Measurements from ENCODE around the gene ZBTB37.
A peak's percentile ranks its signal among the peaks of the same experiment; 100 is the strongest.

The ZBTB37 gene

DNA sequence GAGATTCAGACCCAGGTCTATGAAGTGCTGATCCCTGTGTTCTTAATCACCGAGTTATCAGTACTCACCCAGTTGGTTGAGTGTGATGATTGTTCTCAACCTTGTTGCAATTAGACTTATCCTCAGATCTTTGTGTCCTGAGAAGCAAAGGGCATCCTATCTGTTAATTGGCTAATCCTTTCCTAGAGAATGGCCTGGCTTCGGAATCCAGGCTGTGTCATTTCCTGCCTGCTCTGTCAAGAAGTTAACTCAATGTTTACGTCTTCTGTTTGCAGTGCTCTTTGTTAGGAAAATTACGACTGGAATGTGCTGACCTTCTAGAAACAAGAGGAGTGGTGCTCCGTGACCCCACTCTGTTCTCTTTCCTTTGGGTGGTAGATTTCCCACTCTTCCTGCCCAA is 15.1 kb upstream of the ZBTB37 start:
- Histone ChIP-seq H3K14ac (ENCODE audit: low read length) (no peak overlapping the region), H2AFZ (ENCODE audit: low read length) (no peak overlapping the region), H3K79me1 (ENCODE audit: low read depth, low read length) (no peaks in the 10 kb centered on the region), H3K4me2 (ENCODE audit: insufficient read depth, low read length, poor library complexity, severe bottlenecking) (no peak overlapping the region), H2BK15ac (ENCODE audit: low read length) (no peak overlapping the region), H3K9ac (ENCODE audit: low read depth, low read length, poor library complexity) (no peak overlapping the region), H4K91ac (ENCODE audit: low read depth, low read length, poor library complexity) (no peak overlapping the region), H3K4me1 (ENCODE audit: control insufficient read depth in 2 of 2, insufficient read depth in 1 of 2, low read depth in 1 of 2, low read length in 2 of 2) (peaks cover 0 to 8% of the 10 kb centered on the region in 2 donors), H3K4me3 (ENCODE audit: low read length in 2 of 2) (no peak overlapping the region), H3K4ac (ENCODE audit: low read length) (no peak overlapping the region), H3K27me3 (ENCODE audit: control insufficient read depth in 3 of 3, insufficient read depth in 3 of 3, low read depth in 1 of 3, low read length in 3 of 3) (no peaks in the 10 kb centered on the region), H2AK5ac (ENCODE audit: low read depth, low read length) (no peak overlapping the region), H4K8ac (ENCODE audit: low read depth, low read length) (no peak overlapping the region), H3K23ac (ENCODE audit: low read depth, low read length, poor library complexity) (no peak overlapping the region), H3K36me3 (replicated peaks in 1 of 2; ENCODE audit: control insufficient read depth in 2 of 2, insufficient read depth in 2 of 2, low read length in 2 of 2) (peaks cover 9 to 87% of the 10 kb centered on the region in 2 donors), H3K9me3 (replicated peaks in 1 of 2; ENCODE audit: control insufficient read depth in 2 of 2, insufficient read depth in 1 of 2, low read depth in 1 of 2, low read length in 2 of 2) (no peaks in the 10 kb centered on the region), H2BK12ac (ENCODE audit: low read length) (no peak overlapping the region), H3K27ac (replicated peaks; ENCODE audit: low read length) (no peak overlapping the region), H3K18ac (ENCODE audit: low read length) (no peak overlapping the region), H2BK5ac (ENCODE audit: low read length) (no peak overlapping the region), H2BK120ac (ENCODE audit: low read depth, low read length) (no peak overlapping the region)
- peak; percentile 48 for DNase-seq (ENCODE audit: low spot score)
- no CpG with 5 or more reads among the region's 5 CpGs for WGBS, 2 donors (ENCODE audit: extremely low coverage in 2 of 2, insufficient read length in 2 of 2, insufficient replicate concordance in 1 of 2)

DNA sequence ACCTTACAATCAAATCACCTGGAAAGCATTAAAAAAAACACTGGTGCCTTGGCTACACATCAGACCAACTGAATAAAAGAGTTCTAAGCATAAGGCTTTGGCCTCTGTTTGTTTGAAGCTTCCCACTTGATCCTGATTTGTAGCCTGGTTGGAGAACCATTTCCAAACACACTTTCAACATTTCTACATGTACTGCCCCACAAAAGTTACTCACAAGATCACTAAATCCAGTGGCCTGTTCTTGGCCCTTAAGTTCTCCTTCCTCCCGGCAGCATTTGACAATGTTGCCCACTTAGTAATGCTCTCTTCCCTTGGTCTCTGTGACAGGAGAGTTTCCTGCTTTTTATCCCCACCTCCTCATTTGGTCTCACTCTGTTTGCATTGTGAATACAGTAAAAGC is 12.2 kb upstream of the ZBTB37 start:
- no peak overlapping the region for H3K27ac ChIP-seq (replicated peaks; ENCODE audit: low read length)
- H3K79me1 ChIP-seq (ENCODE audit: low read depth, low read length), result no peaks in the 10 kb centered on the region
- H3K23ac ChIP-seq (ENCODE audit: low read depth, low read length, poor library complexity), result no peak overlapping the region
- DNase-seq (ENCODE audit: low spot score), result no peak
- no peak overlapping the region for H2BK120ac ChIP-seq (ENCODE audit: low read depth, low read length)
- H3K18ac ChIP-seq (ENCODE audit: low read length), result no peak overlapping the region
- no peak overlapping the region for H3K4me2 ChIP-seq (ENCODE audit: insufficient read depth, low read length, poor library complexity, severe bottlenecking)
- H3K4me1 ChIP-seq (ENCODE audit: control insufficient read depth in 2 of 2, insufficient read depth in 1 of 2, low read depth in 1 of 2, low read length in 2 of 2), result peaks cover 0 to 8% of the 10 kb centered on the region in 2 donors
- no peak overlapping the region for H2BK12ac ChIP-seq (ENCODE audit: low read length)
- no peak overlapping the region for H2AK5ac ChIP-seq (ENCODE audit: low read depth, low read length)
- H3K36me3 ChIP-seq (replicated peaks in 1 of 2; ENCODE audit: control insufficient read depth in 2 of 2, insufficient read depth in 2 of 2, low read length in 2 of 2), result peaks cover 9 to 96% of the 10 kb centered on the region in 2 donors
- no peaks in the 10 kb centered on the region for H3K27me3 ChIP-seq (ENCODE audit: control insufficient read depth in 3 of 3, insufficient read depth in 3 of 3, low read depth in 1 of 3, low read length in 3 of 3)
- H2AFZ ChIP-seq (ENCODE audit: low read length), result no peak overlapping the region
- H3K4me3 ChIP-seq (ENCODE audit: low read length in 2 of 2), result no peak overlapping the region
- H2BK15ac ChIP-seq (ENCODE audit: low read length), result no peak overlapping the region
- H4K91ac ChIP-seq (ENCODE audit: low read depth, low read length, poor library complexity), result no peak overlapping the region
- no peak overlapping the region for H3K9ac ChIP-seq (ENCODE audit: low read depth, low read length, poor library complexity)
- no peak overlapping the region for H4K8ac ChIP-seq (ENCODE audit: low read depth, low read length)
- H3K4ac ChIP-seq (ENCODE audit: low read length), result no peak overlapping the region
- WGBS, 2 donors (ENCODE audit: extremely low coverage in 2 of 2, insufficient read length in 2 of 2, insufficient replicate concordance in 1 of 2), result no CpG with 5 or more reads among the region's 1 CpG
- no peak overlapping the region for H3K14ac ChIP-seq (ENCODE audit: low read length)
- H3K9me3 ChIP-seq (replicated peaks in 1 of 2; ENCODE audit: control insufficient read depth in 2 of 2, insufficient read depth in 1 of 2, low read depth in 1 of 2, low read length in 2 of 2), result no peaks in the 10 kb centered on the region
- H2BK5ac ChIP-seq (ENCODE audit: low read length), result no peak overlapping the region

GRCh38 chr1:173856903-173857302 is 11.3 kb upstream of the ZBTB37 start:
- H2BK15ac ChIP-seq (ENCODE audit: low read length), result no peak overlapping the region
- H3K79me1 ChIP-seq (ENCODE audit: low read depth, low read length), result no peaks in the 10 kb centered on the region
- no peak overlapping the region for H3K23ac ChIP-seq (ENCODE audit: low read depth, low read length, poor library complexity)
- H3K4me1 ChIP-seq (ENCODE audit: control insufficient read depth in 2 of 2, insufficient read depth in 1 of 2, low read depth in 1 of 2, low read length in 2 of 2), result peaks cover 0 to 8% of the 10 kb centered on the region in 2 donors
- H4K91ac ChIP-seq (ENCODE audit: low read depth, low read length, poor library complexity), result no peak overlapping the region
- H3K18ac ChIP-seq (ENCODE audit: low read length), result no peak overlapping the region
- H3K27me3 ChIP-seq (ENCODE audit: control insufficient read depth in 3 of 3, insufficient read depth in 3 of 3, low read depth in 1 of 3, low read length in 3 of 3), result no peaks in the 10 kb centered on the region
- no peaks in the 10 kb centered on the region for H3K9me3 ChIP-seq (replicated peaks in 1 of 2; ENCODE audit: control insufficient read depth in 2 of 2, insufficient read depth in 1 of 2, low read depth in 1 of 2, low read length in 2 of 2)
- no peak overlapping the region for H2AFZ ChIP-seq (ENCODE audit: low read length)
- no peak overlapping the region for H3K4me3 ChIP-seq (ENCODE audit: low read length in 2 of 2)
- H2BK120ac ChIP-seq (ENCODE audit: low read depth, low read length), result no peak overlapping the region
- H3K4ac ChIP-seq (ENCODE audit: low read length), result no peak overlapping the region
- H2AK5ac ChIP-seq (ENCODE audit: low read depth, low read length), result no peak overlapping the region
- peaks cover 10 to 92% of the 10 kb centered on the region in 2 donors for H3K36me3 ChIP-seq (replicated peaks in 1 of 2; ENCODE audit: control insufficient read depth in 2 of 2, insufficient read depth in 2 of 2, low read length in 2 of 2)
- no CpG with 5 or more reads among the region's 2 CpGs for WGBS, 2 donors (ENCODE audit: extremely low coverage in 2 of 2, insufficient read length in 2 of 2, insufficient replicate concordance in 1 of 2)
- no peak overlapping the region for H3K27ac ChIP-seq (replicated peaks; ENCODE audit: low read length)
- H2BK5ac ChIP-seq (ENCODE audit: low read length), result no peak overlapping the region
- H3K9ac ChIP-seq (ENCODE audit: low read depth, low read length, poor library complexity), result no peak overlapping the region
- H2BK12ac ChIP-seq (ENCODE audit: low read length), result no peak overlapping the region
- H3K14ac ChIP-seq (ENCODE audit: low read length), result no peak overlapping the region
- no peak overlapping the region for H4K8ac ChIP-seq (ENCODE audit: low read depth, low read length)
- no peak overlapping the region for H3K4me2 ChIP-seq (ENCODE audit: insufficient read depth, low read length, poor library complexity, severe bottlenecking)
- no peak for DNase-seq (ENCODE audit: low spot score)

DNA sequence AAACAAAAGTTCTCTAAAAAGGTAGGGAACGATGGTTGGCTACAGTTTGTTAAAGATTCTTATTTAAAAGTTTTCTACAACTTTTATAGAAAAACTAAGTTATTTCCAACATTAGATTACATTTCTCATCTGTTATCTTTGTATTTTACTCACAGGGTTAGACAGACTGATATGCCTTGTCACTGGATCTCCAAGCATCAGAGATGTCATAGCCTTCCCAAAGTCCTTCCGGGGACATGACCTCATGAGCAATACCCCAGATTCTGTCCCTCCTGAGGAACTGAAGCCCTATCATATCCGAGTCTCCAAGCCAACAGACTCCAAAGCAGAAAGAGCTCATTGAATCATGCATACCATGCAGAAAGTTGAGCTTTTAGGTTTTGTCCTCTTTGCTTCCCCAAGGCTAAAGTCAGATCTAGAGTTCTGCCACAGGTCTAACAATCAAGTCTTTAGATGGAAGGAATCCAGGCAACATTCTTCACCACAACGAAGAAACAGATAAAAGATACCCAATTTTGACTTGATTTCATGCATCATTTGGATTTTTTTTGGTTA is 10.7 kb upstream of the ZBTB37 start:
- Histone ChIP-seq H3K27ac (replicated peaks; ENCODE audit: low read length) (no peak overlapping the region), H3K4me2 (ENCODE audit: insufficient read depth, low read length, poor library complexity, severe bottlenecking) (no peak overlapping the region), H2BK5ac (ENCODE audit: low read length) (no peak overlapping the region), H3K23ac (ENCODE audit: low read depth, low read length, poor library complexity) (no peak overlapping the region), H2BK12ac (ENCODE audit: low read length) (no peak overlapping the region), H3K79me1 (ENCODE audit: low read depth, low read length) (no peaks in the 10 kb centered on the region), H2BK15ac (ENCODE audit: low read length) (no peak overlapping the region), H3K4ac (ENCODE audit: low read length) (no peak overlapping the region), H3K14ac (ENCODE audit: low read length) (no peak overlapping the region), H3K27me3 (ENCODE audit: control insufficient read depth in 3 of 3, insufficient read depth in 3 of 3, low read depth in 1 of 3, low read length in 3 of 3) (no peaks in the 10 kb centered on the region), H3K9ac (ENCODE audit: low read depth, low read length, poor library complexity) (no peak overlapping the region), H4K91ac (ENCODE audit: low read depth, low read length, poor library complexity) (no peak overlapping the region), H3K18ac (ENCODE audit: low read length) (no peak overlapping the region), H2AK5ac (ENCODE audit: low read depth, low read length) (no peak overlapping the region), H2BK120ac (ENCODE audit: low read depth, low read length) (no peak overlapping the region), H3K9me3 (replicated peaks in 1 of 2; ENCODE audit: control insufficient read depth in 2 of 2, insufficient read depth in 1 of 2, low read depth in 1 of 2, low read length in 2 of 2) (no peaks in the 10 kb centered on the region), H3K36me3 (replicated peaks in 1 of 2; ENCODE audit: control insufficient read depth in 2 of 2, insufficient read depth in 2 of 2, low read length in 2 of 2) (peaks cover 10 to 91% of the 10 kb centered on the region in 2 donors), H3K4me3 (ENCODE audit: low read length in 2 of 2) (no peak overlapping the region), H3K4me1 (ENCODE audit: control insufficient read depth in 2 of 2, insufficient read depth in 1 of 2, low read depth in 1 of 2, low read length in 2 of 2) (peaks cover 0 to 8% of the 10 kb centered on the region in 2 donors), H4K8ac (ENCODE audit: low read depth, low read length) (no peak overlapping the region), H2AFZ (ENCODE audit: low read length) (no peak overlapping the region)
- DNase-seq (ENCODE audit: low spot score), result no peak
- no CpG with 5 or more reads among the region's 4 CpGs for WGBS, 2 donors (ENCODE audit: extremely low coverage in 2 of 2, insufficient read length in 2 of 2, insufficient replicate concordance in 1 of 2)
